Rectal smooth muscle tissue (tissue), 1 donor: ENCODE data around the gene PRUNE2.

Source experiments
- H3K27ac ChIP-seq: one replicate; pipeline ENCODE4 v1.7.0; 2013; ENCODE audit warnings: low read depth, low read length, inconsistent platforms
- H3K27me3 ChIP-seq: one replicate; pipeline ENCODE4 v1.7.0; 2013; ENCODE audit warnings: low read length; ENCODE audit not compliant: control insufficient read depth, insufficient read depth
- H3K36me3 ChIP-seq: one replicate; pipeline ENCODE4 v1.7.0; 2013; ENCODE audit warnings: low read length; ENCODE audit not compliant: control insufficient read depth, insufficient read depth
- H3K4me1 ChIP-seq: one replicate; pipeline ENCODE4 v1.7.0; 2013; ENCODE audit warnings: low read length; ENCODE audit not compliant: control insufficient read depth, insufficient read depth
- H3K4me3 ChIP-seq: one replicate; pipeline ENCODE4 v1.7.0; 2013; ENCODE audit warnings: low read length
- H3K9ac ChIP-seq: one replicate; pipeline ENCODE4 v1.7.0; 2013; ENCODE audit warnings: low read length

PRUNE2 gene

GRCh38 chr9:76691517-76692313 is 214.2 kb downstream of the PRUNE2 start:
- H3K36me3 ChIP-seq = no peaks in the 10 kb centered on the region
- no peaks in the 10 kb centered on the region for H3K27me3 ChIP-seq
- H3K4me1 ChIP-seq = peaks cover 2% of the 10 kb centered on the region
- no peak overlapping the region for H3K27ac ChIP-seq
- no peak overlapping the region for H3K9ac ChIP-seq
- peak overlapping the region; percentile 50 for H3K4me3 ChIP-seq

- Histone ChIP-seq H3K27me3 (no peaks in the 10 kb centered on the region), H3K27ac (no peak overlapping the region), H3K4me3 (no peak overlapping the region), H3K36me3 (no peaks in the 10 kb centered on the region), H3K4me1 (peaks cover 2% of the 10 kb centered on the region), H3K9ac (no peak overlapping the region)
These were observed 214.9 kb downstream of the PRUNE2 start for GRCh38 chr9:76690973-76691370.

GRCh38 chr9:76690246-76690972 is 215.5 kb downstream of the PRUNE2 start:
- Histone ChIP-seq H3K9ac (no peak overlapping the region), H3K4me1 (peaks cover 2% of the 10 kb centered on the region), H3K4me3 (no peak overlapping the region), H3K36me3 (no peaks in the 10 kb centered on the region), H3K27ac (no peak overlapping the region), H3K27me3 (no peaks in the 10 kb centered on the region)

GRCh38 chr9:76688471-76689238 is 217.3 kb downstream of the PRUNE2 start:
- no peak overlapping the region for H3K27ac ChIP-seq
- no peak overlapping the region for H3K9ac ChIP-seq
- no peaks in the 10 kb centered on the region for H3K27me3 ChIP-seq
- H3K4me3 ChIP-seq = no peak overlapping the region
- H3K36me3 ChIP-seq = no peaks in the 10 kb centered on the region
- peaks cover 2% of the 10 kb centered on the region for H3K4me1 ChIP-seq

- Histone ChIP-seq H3K27ac (no peak overlapping the region), H3K4me1 (peaks cover 2% of the 10 kb centered on the region), H3K9ac (no peak overlapping the region)
These were observed 218.0 kb downstream of the PRUNE2 start for GRCh38 chr9:76687861-76688391.

GRCh38 chr9:76686756-76687155 is 219.2 kb downstream of the PRUNE2 start:
- no peak overlapping the region for H3K9ac ChIP-seq
- H3K4me1 ChIP-seq = peaks cover 2% of the 10 kb centered on the region

More at GRCh38 chr9:76687861-76688391, 218.0 kb downstream of the PRUNE2 start:
- Histone ChIP-seq H3K36me3 (no peaks in the 10 kb centered on the region), H3K27me3 (no peaks in the 10 kb centered on the region), H3K4me3 (no peak overlapping the region)

GRCh38 chr9:76684213-76684612 is 221.7 kb downstream of the PRUNE2 start:
- H3K9ac ChIP-seq = no peak overlapping the region
- H3K4me3 ChIP-seq = no peak overlapping the region
- no peak overlapping the region for H3K27ac ChIP-seq
- no peaks in the 10 kb centered on the region for H3K27me3 ChIP-seq
- no peaks in the 10 kb centered on the region for H3K36me3 ChIP-seq
- H3K4me1 ChIP-seq = no peaks in the 10 kb centered on the region

More at GRCh38 chr9:76686756-76687155, 219.2 kb downstream of the PRUNE2 start:
- H3K36me3 ChIP-seq = no peaks in the 10 kb centered on the region
- no peaks in the 10 kb centered on the region for H3K27me3 ChIP-seq
- no peak overlapping the region for H3K4me3 ChIP-seq
- no peak overlapping the region for H3K27ac ChIP-seq

- Histone ChIP-seq H3K9ac (no peak overlapping the region), H3K4me1 (no peaks in the 10 kb centered on the region), H3K36me3 (no peaks in the 10 kb centered on the region), H3K27ac (no peak overlapping the region), H3K27me3 (no peaks in the 10 kb centered on the region), H3K4me3 (no peak overlapping the region)
These were observed 224.4 kb downstream of the PRUNE2 start for GRCh38 chr9:76681556-76681955.

GRCh38 chr9:76680716-76681425 is 225.0 kb downstream of the PRUNE2 start:
- Histone ChIP-seq H3K4me1 (no peaks in the 10 kb centered on the region), H3K27ac (no peak overlapping the region), H3K9ac (no peak overlapping the region)

GRCh38 chr9:76677481-76678055 is 228.3 kb downstream of the PRUNE2 start:
- Histone ChIP-seq H3K4me1 (no peaks in the 10 kb centered on the region), H3K27ac (no peak overlapping the region), H3K27me3 (no peaks in the 10 kb centered on the region), H3K36me3 (no peaks in the 10 kb centered on the region), H3K9ac (no peak overlapping the region), H3K4me3 (no peak overlapping the region)

More at GRCh38 chr9:76680716-76681425, 225.0 kb downstream of the PRUNE2 start:
- Histone ChIP-seq H3K27me3 (no peaks in the 10 kb centered on the region), H3K4me3 (no peak overlapping the region), H3K36me3 (no peaks in the 10 kb centered on the region)

- no peak overlapping the region for H3K9ac ChIP-seq
- no peaks in the 10 kb centered on the region for H3K4me1 ChIP-seq
- H3K27ac ChIP-seq = no peak overlapping the region
- H3K4me3 ChIP-seq = no peak overlapping the region
- H3K27me3 ChIP-seq = no peaks in the 10 kb centered on the region
- no peaks in the 10 kb centered on the region for H3K36me3 ChIP-seq
These were observed 229.1 kb downstream of the PRUNE2 start for GRCh38 chr9:76676857-76677256.
